ENCODE data around the gene KIF17. TPM values are rescaled to one million over a fixed set of nuclear protein-coding genes. Genes with fewer than 3 reads are reported as not detected.

KIF17 gene
- total RNA-seq, 1 donor from 2014 or later, result 4.6 TPM

GRCh38 chr1:20648946-20649345 is 68.9 kb downstream of the KIF17 start:
- DNase-seq (no peak), ATAC-seq (no peak)
- no peaks in the 10 kb centered on the region for H3K9me3 ChIP-seq
- intact Hi-C loops (cut with DNase I), result no loop called here
- no peak for TF ChIP-seq CTCF (IDR thresholded peaks at IDR 0.05)
- H3K27me3 ChIP-seq, result no peaks in the 10 kb centered on the region
- H3K36me3 ChIP-seq, result peaks cover 95% of the 10 kb centered on the region
- no peaks in the 10 kb centered on the region for H3K4me1 ChIP-seq
- no peak overlapping the region for H3K4me3 ChIP-seq
- H3K27ac ChIP-seq, result no peak overlapping the region

GRCh38 chr1:20648438-20648837 is 69.4 kb downstream of the KIF17 start:
- Histone ChIP-seq H3K4me1 (no peaks in the 10 kb centered on the region), H3K9me3 (no peaks in the 10 kb centered on the region), H3K36me3 (peaks cover 95% of the 10 kb centered on the region), H3K4me3 (no peak overlapping the region), H3K27ac (no peak overlapping the region), H3K27me3 (no peaks in the 10 kb centered on the region)
- no peak for DNase-seq
- ATAC-seq, result no peak
- intact Hi-C loops (cut with DNase I), result no loop called here
- no peak for TF ChIP-seq CTCF (IDR thresholded peaks at IDR 0.05)

GRCh38 chr1:20645414-20645813 is 72.4 kb downstream of the KIF17 start:
- Histone ChIP-seq H3K4me3 (no peak overlapping the region), H3K9me3 (no peaks in the 10 kb centered on the region), H3K4me1 (no peaks in the 10 kb centered on the region), H3K36me3 (peaks cover 92% of the 10 kb centered on the region), H3K27ac (no peak overlapping the region), H3K27me3 (no peaks in the 10 kb centered on the region)
- TF ChIP-seq CTCF (IDR thresholded peaks at IDR 0.05), result no peak
- no peak for ATAC-seq
- DNase-seq, result no peak
- intact Hi-C loops (cut with DNase I), result no loop called here

- Histone ChIP-seq H3K36me3 (peaks cover 89% of the 10 kb centered on the region), H3K9me3 (no peaks in the 10 kb centered on the region), H3K4me1 (no peaks in the 10 kb centered on the region), H3K27ac (no peak overlapping the region), H3K4me3 (no peak overlapping the region), H3K27me3 (no peaks in the 10 kb centered on the region)
- TF ChIP-seq CTCF (IDR thresholded peaks at IDR 0.05), result no peak
- no peak for ATAC-seq
- DNase-seq, result no peak
- intact Hi-C loops (cut with DNase I), result loop anchor here (5.0 kb wide), 1 partner anchor 122 kb away; no protein-coding TSS in a partner anchor
Measured at GRCh38 chr1:20644416-20644815, 73.4 kb downstream of the KIF17 start.

GRCh38 chr1:20643080-20643479 is 74.7 kb downstream of the KIF17 start:
- ATAC-seq (peak; percentile 7), DNase-seq (no peak)
- intact Hi-C loops (cut with DNase I), result loop anchor here (5.0 kb wide), 1 partner anchor 121 kb away; no protein-coding TSS in a partner anchor
- H3K9me3 ChIP-seq, result no peaks in the 10 kb centered on the region
- H3K27me3 ChIP-seq, result no peaks in the 10 kb centered on the region
- no peaks in the 10 kb centered on the region for H3K4me1 ChIP-seq
- H3K36me3 ChIP-seq, result peaks cover 89% of the 10 kb centered on the region
- TF ChIP-seq CTCF (IDR thresholded peaks at IDR 0.05), result no peak
- H3K4me3 ChIP-seq, result no peak overlapping the region
- H3K27ac ChIP-seq, result no peak overlapping the region

- intact Hi-C loops (cut with DNase I), result loop anchor here (5.0 kb wide), 1 partner anchor 120 kb away; no protein-coding TSS in a partner anchor
- H3K27me3 ChIP-seq, result no peaks in the 10 kb centered on the region
- no peaks in the 10 kb centered on the region for H3K4me1 ChIP-seq
- no peak overlapping the region for H3K27ac ChIP-seq
- DNase-seq (no peak), ATAC-seq (no peak)
- H3K36me3 ChIP-seq, result peaks cover 90% of the 10 kb centered on the region
- no peaks in the 10 kb centered on the region for H3K9me3 ChIP-seq
- no peak for TF ChIP-seq CTCF (IDR thresholded peaks at IDR 0.05)
- H3K4me3 ChIP-seq, result no peak overlapping the region
Measured at GRCh38 chr1:20641975-20642374, 75.8 kb downstream of the KIF17 start.

Data from upper lobe of right lung (tissue), 1 donor.